GM23338 (cell line): ENCODE measurements around the gene PIK3C2G. TPM values are rescaled to one million over a fixed set of nuclear protein-coding genes. Genes with fewer than 3 reads are reported as not detected.

Experiments used
- ATAC-seq: fragments of 200-7000 bp; cut with Tn5 transposase; 3 replicates; pipeline ENCODE4 v1.9.1; 2020
- DNase-seq: peaks from one replicate; pipeline ENCODE4 v3.0.0-alpha.2; 2015; ENCODE audit warnings: low spot score
- H2AFZ ChIP-seq: fragments of 200-600 bp; sonication (generic); 2 replicates; pipeline ENCODE4 v1.8.0; 2016; ENCODE audit warnings: antibody characterized with exemption, mild to moderate bottlenecking, moderate library complexity
- H3F3A ChIP-seq: fragments of 200-600 bp; sonication (generic); replicated peaks from 2 replicates; pipeline ENCODE4 v1.8.0; 2017; ENCODE audit warnings: antibody characterized with exemption, mixed run types, low read depth
- H3K27ac ChIP-seq: fragments of 200-600 bp; sonication (generic); 2 replicates; pipeline ENCODE4 v1.6.1; 2016; ENCODE audit warnings: low read depth
- H3K27me3 ChIP-seq: fragments of 200-600 bp; sonication (generic); 2 replicates; pipeline ENCODE4 v1.8.0; 2016; ENCODE audit warnings: mild to moderate bottlenecking, mixed run types, moderate library complexity; ENCODE audit not compliant: insufficient read depth
- H3K36me3 ChIP-seq: fragments of 200-600 bp; sonication (generic); 2 replicates; pipeline ENCODE4 v1.8.0; 2016; ENCODE audit warnings: mild to moderate bottlenecking; ENCODE audit not compliant: insufficient read depth
- H3K4me1 ChIP-seq: fragments of 200-600 bp; sonication (generic); 2 replicates; pipeline ENCODE4 v1.8.0; 2016; ENCODE audit warnings: mild to moderate bottlenecking, moderate library complexity; ENCODE audit not compliant: insufficient read depth
- H3K4me2 ChIP-seq: fragments of 200-600 bp; sonication (generic); 2 replicates; pipeline ENCODE4 v1.7.1; 2017; ENCODE audit warnings: mixed run types
- H3K4me3 ChIP-seq: fragments of 200-600 bp; sonication (generic); 2 replicates; pipeline ENCODE4 v1.6.1; 2016; ENCODE audit warnings: mixed run types
- H3K79me2 ChIP-seq: fragments of 200-600 bp; sonication (generic); replicated peaks from 2 replicates; pipeline ENCODE4 v1.8.0; 2017; ENCODE audit warnings: mild to moderate bottlenecking; ENCODE audit not compliant: insufficient read depth
- H3K9me2 ChIP-seq: fragments of 200-600 bp; sonication (generic); 2 replicates; pipeline ENCODE4 v1.8.0; 2017; ENCODE audit not compliant: insufficient read depth
- H4K20me1 ChIP-seq: fragments of 200-600 bp; sonication (generic); replicated peaks from 2 replicates; pipeline ENCODE4 v1.8.0; 2017; ENCODE audit warnings: mild to moderate bottlenecking; ENCODE audit not compliant: insufficient read depth
- H3K27ac Mint-ChIP-seq: 2 replicates; pipeline ENCODE4 v1.8.0; 2020; ENCODE audit warnings: inconsistent platforms, mild to moderate bottlenecking, moderate library complexity, mixed read lengths
- H3K27me3 Mint-ChIP-seq: 3 replicates; pipeline ENCODE4 v1.8.0; 2022; ENCODE audit warnings: low read depth, mild to moderate bottlenecking, moderate library complexity, mixed read lengths, inconsistent platforms; ENCODE audit not compliant: insufficient read depth, poor library complexity
- H3K36me3 Mint-ChIP-seq: 3 replicates; pipeline ENCODE4 v1.8.0; 2021; ENCODE audit warnings: low read depth, mild to moderate bottlenecking, inconsistent platforms, moderate library complexity, mixed read lengths
- H3K4me1 Mint-ChIP-seq: 3 replicates; pipeline ENCODE4 v1.8.0; 2020; ENCODE audit warnings: mild to moderate bottlenecking, inconsistent platforms, mixed read lengths
- H3K4me3 Mint-ChIP-seq: 3 replicates; pipeline ENCODE4 v1.8.0; 2021; ENCODE audit warnings: moderate library complexity, mild to moderate bottlenecking, inconsistent platforms, mixed read lengths
- H3K9me3 Mint-ChIP-seq: 3 replicates; pipeline ENCODE4 v1.8.0; 2020; ENCODE audit warnings: moderate library complexity, mild to moderate bottlenecking, inconsistent platforms, mixed read lengths
- CREB1 ChIP-seq: fragments of 250-450 bp; sonication (Bioruptor Pico); IDR thresholded peaks from 2 replicates; pipeline ENCODE4 v1.5.0; 2020; ENCODE audit warnings: low read depth, mild to moderate bottlenecking, moderate library complexity
- CTCF ChIP-seq, 2 experiments: fragments of 200-600 bp in 1 of 2; sonication (generic) in 1 of 2; conservative IDR thresholded peaks; 2 replicates each; pipeline versions ENCODE4 v1.5.1 to v1.6.1; 2016 to 2017; ENCODE audit warnings: antibody characterized with exemption in 2 of 2, low read depth in 2 of 2, mild to moderate bottlenecking in 2 of 2, moderate library complexity in 1 of 2
- ETS1 ChIP-seq: IDR thresholded peaks from 2 replicates; pipeline ENCODE4 v1.6.1; 2016; ENCODE audit warnings: antibody characterized with exemption
- EZH2 ChIP-seq: fragments of 200-600 bp; sonication (generic); IDR thresholded peaks from one replicate; pipeline ENCODE4 v1.8.0; 2017; ENCODE audit warnings: antibody characterized with exemption, mild to moderate bottlenecking, low read depth; ENCODE audit not compliant: unreplicated experiment
- EZH2phosphoT487 ChIP-seq: fragments of 200-600 bp; sonication (generic); IDR thresholded peaks from one replicate; pipeline ENCODE4 v1.8.1; 2018; ENCODE audit warnings: antibody characterized with exemption; ENCODE audit not compliant: unreplicated experiment
- JUNB ChIP-seq: IDR thresholded peaks from one replicate; pipeline ENCODE4 v1.6.1; 2016; ENCODE audit warnings: antibody characterized with exemption; ENCODE audit not compliant: unreplicated experiment
- NANOG ChIP-seq: IDR thresholded peaks from 2 replicates; pipeline ENCODE4 v1.6.1; 2016; ENCODE audit warnings: antibody characterized with exemption, borderline replicate concordance
- POLR2AphosphoS5 ChIP-seq: IDR thresholded peaks from 2 replicates; pipeline ENCODE4 v1.6.1; 2016; ENCODE audit warnings: antibody characterized with exemption, low read depth
- REST ChIP-seq: IDR thresholded peaks from one replicate; pipeline ENCODE4 v1.6.1; 2018; ENCODE audit warnings: antibody characterized with exemption; ENCODE audit not compliant: unreplicated experiment
- STAT1 ChIP-seq: IDR thresholded peaks from one replicate; pipeline ENCODE4 v1.6.1; 2016; ENCODE audit warnings: antibody characterized with exemption; ENCODE audit not compliant: unreplicated experiment
- ZNF114 ChIP-seq: fragments of 250-450 bp; sonication (Bioruptor Pico); IDR thresholded peaks from 2 replicates; pipeline ENCODE4 v1.5.0; 2020; ENCODE audit warnings: mild to moderate bottlenecking, moderate library complexity
- ZNF331 ChIP-seq: fragments of 250-450 bp; sonication (Bioruptor Pico); IDR thresholded peaks from 2 replicates; pipeline ENCODE4 v1.5.0; 2020; ENCODE audit warnings: low read depth, mild to moderate bottlenecking, moderate library complexity
- ZNF462 ChIP-seq: fragments of 250-450 bp; sonication (Bioruptor Pico); IDR thresholded peaks from 2 replicates; pipeline ENCODE4 v1.5.0; 2020; ENCODE audit warnings: mild to moderate bottlenecking, moderate library complexity
- polyA plus RNA-seq: library from polyadenylated mRNA; unstranded; fragments of >200 nt; fragmentation: Nextera tagmentation; extraction: Ambion mirVana; gene quantifications from 2 replicates; pipeline ENCODE4 v1.2.1, GENCODE V29; 2016
- total RNA-seq: library from RNA; depleted of rRNA; stranded (reverse); fragments of >200 nt; shearing (Covaris generic); gene quantifications from 2 replicates; pipeline ENCODE4 v1.2.3, GENCODE V29; 2014

The PIK3C2G gene
- total and polyA plus RNA-seq, 2 experiments from 2014 or later: not detected

GRCh38 chr12:18411453-18411852 is 150.1 kb downstream of the PIK3C2G start:
- H3K27me3 ChIP-seq: no peaks in the 10 kb centered on the region
- Mint-ChIP-seq H3K4me1 (no peaks in the 10 kb centered on the region), H3K27ac (no peak overlapping the region), H3K27me3 (peaks cover 4% of the 10 kb centered on the region), H3K4me3 (no peak overlapping the region), H3K9me3 (peaks cover 6% of the 10 kb centered on the region; the same call in 2 of the 3 replicates), H3K36me3 (peaks cover 4% of the 10 kb centered on the region; the same call in 1 of the 3 replicates)
- H3K9me2 ChIP-seq: no peaks in the 10 kb centered on the region
- H2AFZ ChIP-seq: no peak overlapping the region
- TF ChIP-seq ETS1 (no peak), POLR2AphosphoS5 (no peak), ZNF462 (CRISPR knock-in tag) (no peak), EZH2phosphoT487 (no peak), CTCF (conservative IDR thresholded peaks at IDR 0.05; ENCODE audit: low read depth in 2 of 2) (no peak), EZH2 (no peak), CREB1 (CRISPR knock-in tag) (no peak), NANOG (no peak), ZNF114 (CRISPR knock-in tag) (no peak), JUNB (no peak), STAT1 (no peak), REST (no peak), ZNF331 (no peak)
- no peaks in the 10 kb centered on the region for H3K4me1 ChIP-seq
- no peak overlapping the region for H3K27ac ChIP-seq
- no peaks in the 10 kb centered on the region for H3F3A ChIP-seq
- no peak overlapping the region for H3K4me2 ChIP-seq
- no peak for DNase-seq
- H4K20me1 ChIP-seq: no peaks in the 10 kb centered on the region
- no peaks in the 10 kb centered on the region for H3K79me2 ChIP-seq
- no peaks in the 10 kb centered on the region for H3K36me3 ChIP-seq
- no peak overlapping the region for H3K4me3 ChIP-seq
- no peak for ATAC-seq
